HepG2 (cell line): Measurements from ENCODE around the gene MIDN. TPM values are rescaled to one million over a fixed set of nuclear protein-coding genes. Genes with fewer than 3 reads are reported as not detected.

Experiments
- ADNP ChIP-seq: sonication (generic); formaldehyde crosslinking; IDR thresholded peaks from 2 replicates; pipeline ENCODE4 v1.4.0; 2020; ENCODE audit warnings: missing genetic modification reagents
- GZF1 ChIP-seq: sonication (generic); formaldehyde crosslinking; IDR thresholded peaks from 2 replicates; pipeline ENCODE4 v1.5.1; 2020; ENCODE audit warnings: mild to moderate bottlenecking, missing genetic modification reagents
- HCFC1 ChIP-seq: fragments of 150-350 bp; IDR thresholded peaks from 2 replicates; pipeline ENCODE4 v1.6.1; 2014; ENCODE audit warnings: low read depth, low read length
- HNRNPLL ChIP-seq: fragments of 200-400 bp; formaldehyde crosslinking; IDR thresholded peaks from 2 replicates; pipeline ENCODE4 v1.6.1; 2017; ENCODE audit warnings: mild to moderate bottlenecking, low read depth, low read length; ENCODE audit not compliant: poor library complexity, severe bottlenecking
- KAT8 ChIP-seq: IDR thresholded peaks from 2 replicates; pipeline ENCODE4 v1.6.1; 2016; ENCODE audit warnings: missing genetic modification reagents, missing compliant biosample characterization
- MAX ChIP-seq: IDR thresholded peaks from 2 replicates; pipeline ENCODE4 v1.6.1; 2012; ENCODE audit warnings: inconsistent platforms
- MAZ ChIP-seq, 2 experiments: sonication (generic) in 1 of 2; formaldehyde crosslinking in 1 of 2; IDR thresholded peaks; 2 replicates each; pipeline versions ENCODE4 v1.5.0 to v1.6.1; 2012 to 2020; ENCODE audit warnings: low read depth in 2 of 2, mild to moderate bottlenecking in 2 of 2, borderline replicate concordance in 1 of 2, improper control_type of control experiment in 1 of 2, low read length in 1 of 2, missing genetic modification reagents in 1 of 2, moderate library complexity in 1 of 2
- MBD4 ChIP-seq: IDR thresholded peaks from 2 replicates; pipeline ENCODE4 v1.6.1; 2012; ENCODE audit warnings: low read length, inconsistent platforms, borderline replicate concordance
- SP4 ChIP-seq: sonication (generic); formaldehyde crosslinking; IDR thresholded peaks from 2 replicates; pipeline ENCODE4 v1.8.1; 2023; ENCODE audit warnings: mild to moderate bottlenecking, missing genetic modification reagents
- TFDP2 ChIP-seq: sonication (generic); formaldehyde crosslinking; IDR thresholded peaks from 2 replicates; pipeline ENCODE4 v1.4.0; 2020; ENCODE audit warnings: missing genetic modification reagents
- WIZ ChIP-seq: sonication (generic); formaldehyde crosslinking; IDR thresholded peaks from 2 replicates; pipeline ENCODE4 v1.5.1; 2020; ENCODE audit warnings: mild to moderate bottlenecking, missing genetic modification reagents
- ZBED4 ChIP-seq: sonication (generic); formaldehyde crosslinking; IDR thresholded peaks from 2 replicates; pipeline ENCODE4 v1.4.0; 2020; ENCODE audit warnings: missing genetic modification reagents, borderline replicate concordance
- ZBTB20 ChIP-seq: sonication (generic); formaldehyde crosslinking; IDR thresholded peaks from 2 replicates; pipeline ENCODE4 v1.8.1; 2023; ENCODE audit warnings: missing genetic modification reagents, low read depth, mild to moderate bottlenecking, borderline replicate concordance
- ZBTB26 ChIP-seq: IDR thresholded peaks from 2 replicates; pipeline ENCODE4 v1.6.1; 2016; ENCODE audit warnings: missing compliant biosample characterization, missing genetic modification reagents, borderline replicate concordance
- ZNF24 ChIP-seq: fragments of 450-650 bp; IDR thresholded peaks from 2 replicates; pipeline ENCODE4 v1.6.1; 2017; ENCODE audit warnings: antibody characterized with exemption, mild to moderate bottlenecking
- ZNF280D ChIP-seq: sonication (generic); formaldehyde crosslinking; IDR thresholded peaks from 2 replicates; pipeline ENCODE4 v1.5.1; 2020; ENCODE audit warnings: mild to moderate bottlenecking, missing genetic modification reagents
- ZNF430 ChIP-seq: sonication (generic); formaldehyde crosslinking; IDR thresholded peaks from 2 replicates; pipeline ENCODE4 v1.9.0; 2021; ENCODE audit warnings: mild to moderate bottlenecking, missing genetic modification reagents
- ZNF7 ChIP-seq: IDR thresholded peaks from 2 replicates; pipeline ENCODE4 v1.6.1; 2016; ENCODE audit warnings: missing biosample characterization, missing genetic modification reagents
- ZSCAN21 ChIP-seq: sonication (generic); formaldehyde crosslinking; IDR thresholded peaks from 2 replicates; pipeline ENCODE4 v1.8.0; 2022; ENCODE audit warnings: mild to moderate bottlenecking, missing genetic modification reagents, moderate library complexity, borderline replicate concordance
- polyA plus RNA-seq, 8 experiments: library from polyadenylated mRNA; depleted of rRNA in 3 of 8; stranded (reverse) in 7 of 8; unstranded in 1 of 8; fragments of >200 nt; fragmentation: Illumina TruSeq in 4 of 8; extraction: Trizol in 4 of 8; gene quantifications; 2 replicates each; pipeline versions ENCODE4 v1.2.1 to v1.2.3, GENCODE V29; 2011 to 2016; ENCODE audit warnings: low read depth in 4 of 8, missing spikeins in 1 of 8, mixed read lengths in 1 of 8; ENCODE audit not compliant: insufficient read depth in 1 of 8
- total RNA-seq, 5 experiments: library from RNA; depleted of rRNA; stranded (reverse); fragments of >200 nt; fragmentation: Illumina TruSeq; extraction: Trizol; gene quantifications; 2 replicates each; pipeline ENCODE4 v1.2.3, GENCODE V29; 2016; ENCODE audit warnings: low read depth in 1 of 5

MIDN gene
- total and polyA plus RNA-seq, 2 of the 13 experiments (the other 11 are each of a cell fraction or from before 2014, with no cell fraction given) = 8.4 to 18.0 TPM

GRCh38 chr19:1283207-1283916 lies 35.0 kb downstream of the MIDN start (continued):
- TF ChIP-seq ZBTB26 (CRISPR knock-in tag) = peak; percentile 98
- TF ChIP-seq KAT8 (CRISPR knock-in tag) = peak; percentile 28; the same call in 1 of the 2 replicates
- TF ChIP-seq ZBED4 (CRISPR knock-in tag) = no peak
- TF ChIP-seq ZBTB20 (CRISPR knock-in tag) = peak; percentile 61; the same call in 1 of the 2 replicates
- peak; percentile 70 for TF ChIP-seq SP4 (CRISPR knock-in tag)
- TF ChIP-seq MAX = peak; percentile 59; the same call in 1 of the 2 replicates
- no peak for TF ChIP-seq HCFC1
- no peak for TF ChIP-seq WIZ (CRISPR knock-in tag)
- peak; percentile 49; the same call in 1 of the 2 replicates for TF ChIP-seq ZSCAN21 (CRISPR knock-in tag)
- TF ChIP-seq ADNP (CRISPR knock-in tag) = no peak
- no peak for TF ChIP-seq ZNF24
- peak; percentile 43 for TF ChIP-seq HNRNPLL
- TF ChIP-seq ZNF7 (CRISPR knock-in tag) = no peak
- TF ChIP-seq GZF1 (CRISPR knock-in tag) = 0 out of 2 replicates have a peak, but pooled peaks have one; percentile 45
- TF ChIP-seq MAZ (IDR thresholded peaks at IDR 0.05; ENCODE audit: borderline replicate concordance, low read depth, low read length) = no peak
- peak; percentile 74 for TF ChIP-seq MAZ (CRISPR knock-in tag; IDR thresholded peaks at IDR 0.05; ENCODE audit: low read depth)
- peak; percentile 74; the same call in 1 of the 2 replicates for TF ChIP-seq ZNF280D (CRISPR knock-in tag)
- no peak for TF ChIP-seq ZNF430 (CRISPR knock-in tag)
- TF ChIP-seq MBD4 = no peak
- no peak for TF ChIP-seq TFDP2 (CRISPR knock-in tag)
